ENCODE data around the gene CCDC85B.

Gene CCDC85B

DNA sequence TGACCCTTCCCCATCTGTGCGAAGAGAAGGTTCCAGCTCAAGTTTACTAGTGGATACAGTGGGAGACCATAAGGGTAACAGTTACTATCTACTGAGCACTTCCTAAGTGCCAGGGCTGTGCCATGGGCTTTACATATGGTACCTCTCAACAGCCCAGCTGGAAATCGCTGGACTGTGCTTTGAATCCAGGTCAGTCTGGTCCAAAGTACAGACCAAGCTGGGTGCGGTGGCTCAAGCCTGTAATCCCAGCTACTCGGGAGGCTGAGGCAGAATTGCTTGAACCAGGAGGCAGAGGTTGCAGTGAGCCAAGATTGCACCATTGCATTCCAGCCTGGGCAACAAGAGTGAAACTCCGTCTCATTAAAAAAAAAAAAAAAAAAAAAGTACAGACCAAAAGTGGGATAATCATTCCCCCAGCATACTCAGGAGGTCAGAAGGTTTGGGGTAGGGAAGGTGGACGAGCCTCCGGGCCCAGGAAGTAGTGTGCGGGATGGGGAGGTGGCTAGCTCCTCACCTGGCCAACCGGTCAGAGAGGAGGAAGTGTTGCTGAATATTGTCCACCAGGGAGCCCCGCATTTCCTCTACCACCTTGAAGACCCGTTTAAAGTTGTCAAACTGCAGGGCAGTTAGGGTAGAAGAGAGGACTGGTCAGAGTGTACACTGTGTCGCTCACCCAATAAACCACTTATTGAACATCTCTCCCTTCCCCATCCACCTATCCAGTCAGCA, 4.5 kb upstream of the CCDC85B start:
- in situ Hi-C loops (cut with MboI; ENCODE audit: low sequenced_read_pairs), result loop anchor here (25.0 kb wide), 1 partner anchor 101 kb away; no protein-coding TSS in a partner anchor

DNA sequence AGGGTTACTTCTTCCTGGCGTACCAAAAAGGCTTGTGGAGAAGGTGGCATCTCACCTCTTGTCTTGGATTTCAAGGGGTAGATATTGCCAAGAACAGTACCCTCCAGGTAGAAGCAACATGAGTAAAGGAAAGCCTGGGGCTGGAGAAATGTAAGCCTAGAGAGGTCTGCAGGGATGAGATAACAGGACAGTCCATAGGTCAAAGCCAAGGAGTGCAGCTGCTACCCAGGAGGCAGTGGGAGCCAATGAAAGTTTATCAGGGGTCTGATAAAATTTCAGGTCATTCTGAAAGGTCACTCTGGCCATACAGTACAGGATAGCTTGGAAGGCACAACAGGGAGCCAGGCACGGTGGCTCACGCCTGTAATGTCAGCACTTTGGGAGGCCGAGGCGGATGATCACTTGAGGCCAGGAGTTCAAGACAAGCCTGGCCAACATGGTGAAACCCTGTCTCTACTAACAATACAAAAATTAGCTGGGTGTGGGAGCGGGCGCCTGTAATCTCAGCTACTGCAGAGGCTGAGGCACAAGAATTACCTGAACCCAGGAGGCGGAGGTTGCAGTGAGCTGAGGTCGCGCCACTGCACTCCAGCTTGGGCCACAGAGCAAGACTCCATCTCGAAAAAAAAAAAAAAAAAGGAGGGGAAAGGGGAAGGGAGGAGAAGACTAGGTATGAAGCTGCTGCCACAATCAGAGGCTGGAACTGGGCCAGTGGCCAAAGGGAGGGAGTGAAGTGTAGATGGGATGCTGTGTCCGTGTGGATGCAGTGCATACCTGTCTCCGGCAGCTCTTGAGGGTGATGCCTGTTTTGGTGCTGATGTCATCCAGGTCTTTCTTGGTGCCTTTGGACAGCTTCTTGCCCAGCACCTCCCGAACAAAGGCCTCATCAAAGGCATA, 3.4 kb upstream of the CCDC85B start:
- in situ Hi-C loops (cut with MboI; ENCODE audit: low sequenced_read_pairs), result loop anchor here (25.0 kb wide), 1 partner anchor 100 kb away; no protein-coding TSS in a partner anchor

DNA sequence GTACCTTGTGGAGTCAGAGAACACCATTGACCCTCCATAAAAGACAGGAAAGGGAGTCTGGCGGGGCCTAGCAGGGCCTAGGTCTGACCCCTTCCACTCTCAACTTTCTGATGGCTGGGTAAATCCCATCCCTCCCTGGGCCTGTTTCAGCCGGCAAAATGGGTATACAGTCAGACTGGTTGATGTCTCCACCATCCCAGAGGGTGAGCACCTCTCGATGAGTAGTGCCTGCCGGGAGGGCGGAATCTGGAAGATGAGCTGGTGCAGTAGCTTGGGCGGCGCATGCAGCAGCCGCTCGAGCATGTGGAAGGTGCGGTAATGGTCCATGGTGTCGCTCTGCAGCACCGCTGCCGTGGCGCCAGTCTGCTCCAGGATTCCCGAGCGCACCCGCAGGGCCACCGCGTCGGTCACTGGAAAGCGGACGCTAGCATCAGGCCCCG, 2.7 kb upstream of the CCDC85B start:
- in situ Hi-C loops (cut with MboI; ENCODE audit: low sequenced_read_pairs), result loop anchor here (25.0 kb wide), 1 partner anchor 100 kb away; no protein-coding TSS in a partner anchor

DNA sequence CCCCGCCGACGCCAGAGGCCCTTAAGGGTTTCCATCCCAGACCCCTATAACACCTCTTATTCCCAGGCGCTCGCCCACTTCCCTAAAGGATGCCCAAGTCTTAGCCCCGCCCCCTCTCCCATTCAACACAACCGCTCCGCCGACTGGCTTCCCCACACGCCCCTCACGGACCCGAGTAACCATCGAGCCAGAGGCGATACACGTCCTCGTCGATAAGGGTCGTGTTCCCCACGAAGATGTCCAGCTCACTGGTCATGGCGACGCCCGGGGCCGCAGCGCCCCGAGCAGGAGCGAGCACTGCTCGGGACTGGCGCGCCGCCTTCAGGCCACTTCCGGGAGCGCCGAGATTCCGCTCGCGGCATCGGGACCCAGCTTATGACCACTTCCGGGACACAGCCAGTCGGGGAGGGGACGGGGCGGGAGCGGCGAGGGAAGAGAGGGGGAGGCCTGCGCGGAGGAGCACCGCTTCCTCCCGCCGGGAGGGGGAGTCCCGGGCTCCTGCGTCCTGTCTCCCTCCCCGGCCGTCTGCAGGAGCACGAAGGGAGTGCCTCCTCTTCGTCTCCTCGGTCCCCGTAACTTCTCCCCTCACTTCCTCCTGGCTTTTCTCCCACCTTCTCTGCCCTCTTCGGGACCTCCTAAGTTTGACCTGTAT, 2.2 kb upstream of the CCDC85B start, which contains the start of gene FIBP:
Gene FIBP (minus strand): TSS at position 309 of the 652 bp plus-strand sequence. CDS start 53 bp downstream, at position 256.
- in situ Hi-C loops (cut with MboI; ENCODE audit: low sequenced_read_pairs), result loop anchor here (25.0 kb wide), 1 partner anchor 99 kb away; no protein-coding TSS in a partner anchor

DNA sequence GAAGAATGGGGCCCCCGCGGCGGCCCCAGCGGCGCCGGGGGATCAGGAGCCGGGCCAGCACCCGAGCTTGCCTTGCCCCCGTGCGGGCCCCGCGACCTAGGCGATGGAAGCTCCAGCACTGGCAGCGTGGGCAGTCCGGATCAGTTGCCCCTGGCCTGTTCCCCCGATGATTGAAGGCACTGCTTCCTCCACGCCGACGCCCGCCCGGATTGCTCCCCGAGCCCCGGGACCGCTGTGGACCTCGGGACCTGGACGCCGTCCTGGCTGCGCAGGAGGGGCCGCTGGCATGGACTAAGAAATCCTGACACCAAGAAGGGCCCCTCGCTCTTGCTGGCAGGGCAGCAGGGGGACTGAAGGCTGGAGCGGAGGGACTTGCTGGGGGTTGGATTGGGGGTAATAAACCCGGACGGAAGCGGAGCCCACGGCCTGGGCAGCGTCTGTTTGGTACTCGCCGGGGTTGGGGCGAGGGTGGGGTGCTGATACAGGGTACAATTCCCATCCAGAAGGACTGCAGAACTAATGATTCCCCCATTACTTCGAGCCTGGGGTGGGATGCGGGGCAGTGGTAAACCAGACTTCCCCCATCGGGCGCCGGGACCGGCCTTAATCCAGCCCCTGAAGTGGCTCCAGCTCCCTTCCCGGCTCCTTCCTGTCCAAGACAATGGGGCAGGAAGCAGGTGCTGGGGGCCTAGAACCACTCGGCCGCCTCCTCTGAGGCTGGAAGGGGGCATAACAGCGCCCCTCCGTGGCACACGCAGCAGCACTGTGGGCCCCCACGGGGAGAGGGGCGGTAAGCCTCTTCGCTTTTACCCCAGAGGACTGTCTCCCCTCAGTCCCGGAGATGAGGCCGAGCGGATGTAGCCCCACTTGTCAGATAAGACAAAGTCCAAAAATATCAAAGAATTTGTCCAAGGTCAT, 1.0 kb downstream of the CCDC85B start:
- in situ Hi-C loops (cut with MboI; ENCODE audit: low sequenced_read_pairs), result loop anchor here (25.0 kb wide), 1 partner anchor 96 kb away; no protein-coding TSS in a partner anchor

DNA sequence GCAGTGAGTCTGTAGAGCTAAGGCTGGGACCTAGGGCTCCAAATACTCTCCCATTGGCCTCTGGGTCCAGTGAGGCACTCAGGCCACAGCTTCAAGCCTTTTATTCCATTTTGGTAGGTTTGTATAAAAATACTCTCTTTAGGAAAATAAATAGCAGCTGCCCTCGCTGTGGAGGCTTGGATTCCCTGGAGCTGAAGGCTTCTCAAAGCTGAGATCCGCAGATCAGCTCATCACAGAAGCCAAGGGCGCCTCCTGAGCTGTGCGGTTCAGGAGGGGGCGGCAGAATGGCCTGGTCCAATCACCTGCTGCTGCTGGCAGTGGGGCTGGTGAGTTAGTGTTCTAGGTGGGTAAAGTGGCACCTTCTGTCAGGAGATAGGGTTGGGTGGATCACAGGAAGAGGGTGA, 1.7 kb downstream of the CCDC85B start:
- in situ Hi-C loops (cut with MboI; ENCODE audit: low sequenced_read_pairs), result loop anchor here (25.0 kb wide), 1 partner anchor 95 kb away; no protein-coding TSS in a partner anchor

DNA sequence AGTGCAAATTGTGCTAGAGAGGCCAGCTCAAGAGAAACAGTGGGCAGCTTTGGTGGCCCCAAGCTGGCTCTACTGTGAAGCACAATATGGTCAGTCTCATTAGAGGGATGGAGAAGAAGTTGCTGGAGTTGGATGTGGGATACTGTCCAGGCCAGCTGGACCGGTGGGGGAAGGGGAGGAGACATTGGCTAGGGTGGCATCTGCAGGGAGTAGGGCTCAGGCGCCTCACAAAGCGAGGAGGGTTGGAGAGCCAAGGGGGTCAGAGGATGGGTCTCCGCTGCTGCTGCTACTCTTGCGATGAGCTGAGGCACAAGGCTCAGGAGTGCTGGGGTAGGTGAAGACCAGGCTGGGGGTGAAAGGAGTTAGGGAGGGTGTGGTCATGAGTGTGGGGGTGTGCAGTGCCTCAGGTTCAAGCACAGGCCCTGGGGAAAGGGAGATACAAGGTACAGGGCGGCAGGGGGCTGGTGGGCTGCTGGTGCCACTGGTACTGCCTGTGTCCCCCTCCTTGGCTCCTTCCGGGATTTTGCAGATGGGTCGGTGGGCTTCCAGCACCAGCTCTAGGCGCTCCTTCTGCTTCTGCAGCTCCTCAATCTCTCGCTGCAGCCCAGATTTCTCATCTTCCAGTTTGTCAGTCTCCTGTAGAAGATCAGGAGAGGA, 2.3 kb downstream of the CCDC85B start:
- in situ Hi-C loops (cut with MboI; ENCODE audit: low sequenced_read_pairs), result loop anchor here (25.0 kb wide), 1 partner anchor 95 kb away; no protein-coding TSS in a partner anchor

DNA sequence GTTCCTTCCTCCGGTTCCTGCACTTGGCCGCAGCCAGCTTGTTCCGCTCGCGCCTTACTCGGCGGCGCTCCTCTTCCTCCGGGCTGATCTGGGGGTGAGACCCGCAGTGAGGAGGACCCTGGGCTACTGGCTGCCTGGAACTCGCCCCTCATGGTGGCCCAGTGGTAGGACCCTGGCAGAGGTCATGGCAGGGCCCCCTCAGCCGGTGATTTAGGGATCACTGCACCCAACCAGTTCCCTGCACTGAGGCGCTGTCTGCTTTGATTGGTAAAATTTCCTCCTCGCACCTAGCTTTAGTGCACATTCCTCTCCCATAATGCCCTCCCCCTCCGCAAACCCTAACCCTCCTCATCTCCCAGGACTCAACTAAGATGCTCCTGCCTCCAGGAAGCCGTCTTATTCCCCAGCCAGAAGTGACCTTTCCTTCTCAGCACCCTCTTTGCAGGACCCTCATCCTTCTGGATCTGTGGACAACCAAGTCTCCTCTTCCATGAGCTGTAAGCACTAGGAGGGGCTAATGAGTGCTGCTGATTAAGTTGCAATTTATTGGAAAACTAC, 3.6 kb downstream of the CCDC85B start:
- in situ Hi-C loops (cut with MboI; ENCODE audit: low sequenced_read_pairs), result loop anchor here (25.0 kb wide), 1 partner anchor 93 kb away; no protein-coding TSS in a partner anchor

DNA sequence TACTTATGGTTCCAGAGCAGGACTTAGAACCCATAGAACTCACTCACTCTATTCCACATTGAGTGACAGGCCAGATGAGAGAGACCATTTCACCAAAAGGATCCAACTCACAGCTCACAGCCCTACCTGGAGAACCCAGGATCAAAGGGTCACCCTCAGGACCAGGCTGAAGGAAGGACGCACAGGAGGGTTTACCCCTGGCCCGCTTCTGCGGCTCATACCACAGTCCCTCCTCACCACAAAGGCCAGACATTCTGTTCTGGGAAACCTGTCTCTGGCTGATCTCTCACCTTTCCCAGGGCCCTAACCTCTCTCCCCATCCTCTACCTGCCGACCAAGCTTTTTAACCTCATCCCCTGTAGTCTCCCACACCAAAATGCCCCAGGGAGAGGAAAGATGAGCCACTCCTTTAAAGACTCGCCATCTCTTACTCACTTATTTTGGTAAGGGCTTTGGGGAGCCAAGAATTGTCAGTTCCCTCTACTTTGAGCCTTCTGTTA, 5.1 kb downstream of the CCDC85B start:
- in situ Hi-C loops (cut with MboI; ENCODE audit: low sequenced_read_pairs), result loop anchor here (25.0 kb wide), 1 partner anchor 92 kb away; no protein-coding TSS in a partner anchor

DNA sequence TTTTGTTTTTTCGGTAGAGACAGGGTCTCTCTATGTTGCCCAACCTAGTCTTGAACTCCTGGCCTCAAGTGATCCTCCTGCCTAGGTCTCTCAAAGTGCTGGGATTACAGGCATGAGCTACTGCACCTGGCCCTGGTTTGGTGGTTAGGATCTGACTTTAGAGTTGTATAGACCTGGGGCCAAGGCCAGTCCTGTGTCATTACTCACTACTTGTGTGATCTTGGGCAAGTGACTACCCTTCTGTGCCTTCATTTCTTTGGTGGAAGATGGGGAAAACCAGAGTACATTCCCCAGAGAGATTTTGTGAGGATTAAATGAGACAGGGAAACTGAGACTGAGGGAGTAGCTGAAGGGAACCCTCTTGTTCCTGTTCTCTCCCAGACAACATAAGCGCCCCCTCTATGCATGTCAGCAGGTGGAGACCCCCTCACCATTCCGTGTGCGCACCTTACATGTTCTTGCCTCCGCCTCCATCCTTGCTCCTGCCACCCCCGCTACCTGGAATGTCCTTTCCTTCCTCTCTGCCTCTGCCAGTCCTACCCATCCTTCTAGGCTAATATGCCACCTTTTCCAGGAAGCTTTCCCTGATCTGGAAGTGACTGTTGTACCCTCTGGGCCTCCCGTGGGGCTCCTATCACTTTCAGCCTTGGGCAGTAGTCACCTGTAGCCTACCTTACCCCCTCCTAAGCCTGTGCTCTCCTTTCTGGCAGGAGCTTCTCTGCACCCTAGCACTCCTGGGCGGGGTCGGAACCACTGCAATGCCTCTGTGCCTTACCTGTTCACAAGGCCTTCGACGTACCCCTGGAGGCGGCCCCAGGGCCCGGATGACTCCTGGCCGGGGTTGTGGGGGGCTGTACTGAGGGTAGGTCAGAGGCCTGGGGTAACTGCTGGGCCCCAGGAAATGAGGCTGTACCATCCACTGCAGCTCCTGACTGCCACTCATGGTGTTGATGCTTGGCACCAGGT, 5.8 kb downstream of the CCDC85B start:
- in situ Hi-C loops (cut with MboI; ENCODE audit: low sequenced_read_pairs), result loop anchor here (25.0 kb wide), 1 partner anchor 91 kb away; no protein-coding TSS in a partner anchor

DNA sequence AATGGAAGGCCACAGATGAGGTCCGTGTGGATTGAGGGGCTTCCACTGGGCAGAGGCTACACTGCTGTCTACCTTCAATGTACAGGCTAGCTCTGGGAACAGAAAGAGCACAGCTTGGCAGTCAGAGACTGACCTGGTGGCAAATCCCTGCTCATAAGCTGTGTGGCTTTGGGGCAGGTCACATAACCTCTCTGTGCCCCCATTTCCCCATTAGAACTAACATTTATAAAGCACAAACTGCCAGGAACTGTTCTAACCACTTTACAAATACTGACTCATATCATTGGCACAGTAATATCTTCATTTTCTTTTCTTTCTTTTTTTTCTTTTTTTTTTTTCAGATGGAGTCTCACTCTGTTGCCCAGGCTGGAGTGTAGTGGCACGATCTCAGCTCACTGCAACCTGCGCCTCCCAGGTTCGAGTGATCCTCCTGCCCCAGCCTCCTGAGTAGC, 6.6 kb downstream of the CCDC85B start:
- in situ Hi-C loops (cut with MboI; ENCODE audit: low sequenced_read_pairs), result loop anchor here (25.0 kb wide), 1 partner anchor 90 kb away; no protein-coding TSS in a partner anchor

DNA sequence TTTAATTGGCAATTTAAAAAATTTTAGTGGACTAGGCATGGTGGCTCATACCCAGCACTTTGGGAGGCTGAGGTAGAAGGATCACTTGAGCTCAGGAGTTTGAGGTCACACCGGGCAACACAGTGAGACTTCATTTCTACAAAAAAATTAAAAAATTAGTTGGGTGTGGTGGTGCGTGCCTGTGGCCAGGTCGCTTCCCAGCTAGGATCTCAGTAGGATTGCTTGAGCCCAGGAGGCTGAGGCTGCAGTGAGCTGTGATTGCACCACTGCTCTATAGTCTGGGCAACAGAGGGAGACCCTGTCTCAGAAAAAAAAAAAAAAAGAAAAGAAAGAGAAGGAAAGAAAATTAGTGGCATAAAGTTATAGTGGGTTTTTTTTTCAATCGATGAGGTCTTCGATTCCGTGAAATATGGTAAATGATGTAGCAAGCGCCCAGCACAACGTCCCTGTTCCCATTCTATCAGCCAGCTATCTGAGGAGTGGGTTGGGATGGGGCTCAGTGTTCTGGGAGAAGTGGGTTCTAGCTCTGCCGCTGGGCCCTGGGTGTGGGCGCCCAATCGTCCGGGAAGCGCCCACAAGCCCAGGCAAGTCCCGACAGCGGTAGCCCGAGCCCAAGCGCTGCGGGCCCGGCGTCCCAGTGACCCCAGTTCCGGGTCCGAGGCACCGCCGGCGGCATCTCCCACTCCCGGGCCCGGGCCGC, 8.3 kb downstream of the CCDC85B start:
- in situ Hi-C loops (cut with MboI; ENCODE audit: low sequenced_read_pairs), result loop anchor here (25.0 kb wide), 1 partner anchor 88 kb away; no protein-coding TSS in a partner anchor

DNA sequence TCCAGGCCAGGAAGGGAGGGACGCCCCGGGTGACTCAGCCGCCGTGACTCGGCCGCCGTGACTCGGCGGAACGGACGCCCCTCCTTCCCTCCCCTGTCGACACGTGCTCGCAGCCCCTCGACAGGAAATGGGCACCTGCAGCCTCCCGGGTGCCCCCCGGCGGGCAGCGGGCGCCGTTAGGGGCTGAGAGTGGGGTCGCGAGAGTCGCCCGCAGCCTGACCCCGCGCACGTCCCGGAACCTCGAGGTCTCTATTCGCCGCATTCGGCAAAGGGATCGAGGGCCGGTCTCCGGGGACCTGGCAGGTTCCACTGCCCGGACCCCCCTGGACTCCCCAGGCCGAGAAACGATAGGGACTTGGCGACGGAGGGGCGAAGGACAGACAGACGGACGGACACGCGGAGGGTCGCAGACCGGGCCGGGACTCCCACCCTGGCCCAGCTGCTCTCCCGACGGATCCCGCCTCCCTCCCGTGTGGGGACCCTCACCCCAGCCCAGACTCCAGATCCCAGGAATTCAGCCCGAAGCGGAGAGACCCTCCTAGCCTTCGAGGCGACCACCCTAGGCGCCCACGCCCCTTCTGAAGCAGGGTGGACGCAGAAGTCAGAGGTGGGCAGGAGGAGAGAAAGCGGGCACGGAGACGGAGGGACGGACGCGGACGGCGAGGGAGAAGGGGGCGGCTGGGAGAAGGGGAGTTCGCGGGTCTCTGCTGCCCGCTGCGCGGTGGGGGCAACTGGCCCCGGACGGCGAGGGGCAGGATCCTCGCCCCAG, 9.1 kb downstream of the CCDC85B start:
- in situ Hi-C loops (cut with MboI; ENCODE audit: low sequenced_read_pairs), result loop anchor here (25.0 kb wide), 1 partner anchor 88 kb away; no protein-coding TSS in a partner anchor

DNA sequence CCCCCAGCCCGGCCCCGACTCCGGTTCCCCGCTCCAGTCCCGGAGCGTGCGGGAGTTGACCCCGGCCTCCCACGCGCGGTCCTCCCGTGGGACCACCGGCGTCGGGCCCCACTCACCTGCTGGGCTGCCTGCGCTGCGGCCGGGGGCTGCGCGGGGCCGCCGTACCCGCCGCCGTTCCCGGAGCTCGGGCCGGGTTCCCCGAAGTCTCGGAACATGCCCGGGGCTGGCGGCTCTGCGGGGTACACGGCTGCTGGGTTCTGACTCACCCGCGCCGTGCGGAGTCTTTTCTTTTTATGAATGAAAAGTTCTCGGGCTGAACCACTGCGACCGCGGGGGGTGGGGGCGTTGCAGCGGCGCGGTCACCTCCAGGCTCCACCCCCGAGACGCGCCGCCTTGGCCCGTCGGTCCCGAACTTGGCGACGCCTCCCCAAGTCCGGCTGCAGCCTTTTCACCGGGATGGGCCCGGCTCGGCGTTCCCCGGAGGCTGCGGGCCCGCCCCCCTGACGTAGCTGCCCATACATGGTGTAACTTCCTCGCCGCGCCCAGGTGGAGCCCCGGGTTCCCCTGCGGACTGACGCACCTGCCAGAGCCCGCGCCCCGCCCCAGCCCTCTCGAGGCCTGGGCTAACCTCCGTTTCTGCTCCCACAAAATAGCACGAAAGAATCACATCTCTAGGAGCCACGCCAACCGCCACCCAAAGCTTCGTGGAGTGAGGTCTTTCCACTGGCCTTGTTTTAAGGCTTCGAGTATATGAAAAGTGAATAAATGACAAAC, 9.8 kb downstream of the CCDC85B start, which contains the start of gene FOSL1:
Gene FOSL1 (minus strand): TSS at position 264 of the 774 bp plus-strand sequence. CDS start 49 bp downstream, at position 215.
- in situ Hi-C loops (cut with MboI; ENCODE audit: low sequenced_read_pairs), result no loop called here

DNA sequence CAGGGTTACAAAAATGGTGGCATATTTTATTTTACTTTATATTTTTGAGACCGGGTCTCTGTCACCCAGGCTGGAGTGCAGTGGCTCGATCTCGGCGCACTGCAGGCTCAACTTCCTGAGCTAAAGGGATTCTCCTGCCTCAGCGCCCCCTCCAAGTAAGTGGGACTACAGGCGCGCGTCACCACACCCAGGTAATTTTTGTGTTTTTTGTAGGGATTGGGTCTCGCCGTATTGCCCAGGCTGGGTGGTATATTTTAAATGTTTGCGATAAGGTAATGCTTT, 10.4 kb downstream of the CCDC85B start:
- in situ Hi-C loops (cut with MboI; ENCODE audit: low sequenced_read_pairs), result no loop called here
